Hematopoietic multipotent progenitor cell treated with erythropoietin and hydrocortisone succinate and interleukin-3 and kit ligand, for 4 days (in vitro differentiated cells): ENCODE results near the gene ITPR1.
"Not testable (repeated sequence)": the region's sequence is repeated elsewhere in the genome, so short reads cannot be mapped to it uniquely, and the experiment has no call there.

Source experiments
- DNase-seq: peaks from one replicate; pipeline ENCODE4 v3.0.0-alpha.2; 2015

The ITPR1 gene

GRCh38 chr3:4574426-4574965 is 81.3 kb downstream of the ITPR1 start:
- DNase-seq: no peak

GRCh38 chr3:4575381-4575780 is 82.2 kb downstream of the ITPR1 start:
- no peak for DNase-seq

GRCh38 chr3:4577721-4578120 is 84.6 kb downstream of the ITPR1 start:
- DNase-seq: no peak

- DNase-seq: no peak
These were observed 87.4 kb downstream of the ITPR1 start for GRCh38 chr3:4580346-4581123.

GRCh38 chr3:4581124-4581424 is 87.9 kb downstream of the ITPR1 start:
- no peak for DNase-seq

GRCh38 chr3:4581498-4581897 is 88.3 kb downstream of the ITPR1 start:
- peak; percentile 55 for DNase-seq

- DNase-seq: peak; percentile 67
These were observed 88.9 kb downstream of the ITPR1 start for GRCh38 chr3:4581920-4582611.

GRCh38 chr3:4582624-4583023 is 89.5 kb downstream of the ITPR1 start:
- no peak for DNase-seq

GRCh38 chr3:4583416-4583815 is 90.3 kb downstream of the ITPR1 start:
- no peak for DNase-seq

- peak; percentile 80 for DNase-seq
These were observed 91.5 kb downstream of the ITPR1 start for GRCh38 chr3:4584456-4585249.

GRCh38 chr3:4586381-4586780 is 93.2 kb downstream of the ITPR1 start:
- DNase-seq: no peak

GRCh38 chr3:4587061-4587837 is 94.1 kb downstream of the ITPR1 start:
- no peak for DNase-seq

GRCh38 chr3:4587838-4588105 is 94.6 kb downstream of the ITPR1 start:
- no peak for DNase-seq

GRCh38 chr3:4588466-4588865 is 95.3 kb downstream of the ITPR1 start:
- DNase-seq: no peak

- DNase-seq: no peak
These were observed 96.4 kb downstream of the ITPR1 start for GRCh38 chr3:4589475-4590097.

- DNase-seq: not testable (repeated sequence)
These were observed 97.7 kb downstream of the ITPR1 start for GRCh38 chr3:4590849-4591248.

GRCh38 chr3:4591669-4592068 is 98.5 kb downstream of the ITPR1 start:
- DNase-seq: no peak

GRCh38 chr3:4593014-4593413 is 99.9 kb downstream of the ITPR1 start:
- no peak for DNase-seq

- DNase-seq: no peak
These were observed 102.6 kb downstream of the ITPR1 start for GRCh38 chr3:4595710-4596113.

- no peak for DNase-seq
These were observed 103.5 kb downstream of the ITPR1 start for GRCh38 chr3:4596612-4597011.

GRCh38 chr3:4597208-4597985 is 104.2 kb downstream of the ITPR1 start:
- DNase-seq: no peak

- DNase-seq: not testable (repeated sequence)
These were observed 105.1 kb downstream of the ITPR1 start for GRCh38 chr3:4598232-4598631.
